MG63 (cell line): ENCODE measurements around the gene MCU. TPM values are rescaled to one million over a fixed set of nuclear protein-coding genes. Genes with fewer than 3 reads are reported as not detected.
"Not testable (repeated sequence)": the region's sequence is repeated elsewhere in the genome, so short reads cannot be mapped to it uniquely, and the experiment has no call there.

ENCODE experiments used
- DNase-seq: peaks from one replicate; pipeline ENCODE4 v3.0.0-alpha.2; 2020
- H3K27me3 ChIP-seq: fragments of 250-450 bp; sonication (Bioruptor Pico); 2 replicates; pipeline ENCODE4 v1.5.1; 2020; ENCODE audit warnings: mild to moderate bottlenecking, moderate library complexity
- H3K36me3 ChIP-seq: fragments of 250-450 bp; sonication (Bioruptor Pico); 2 replicates; pipeline ENCODE4 v1.5.1; 2020; ENCODE audit warnings: mild to moderate bottlenecking, moderate library complexity
- H3K4me3 ChIP-seq: fragments of 250-450 bp; sonication (Bioruptor Pico); 2 replicates; pipeline ENCODE4 v1.5.1; 2020; ENCODE audit warnings: mild to moderate bottlenecking, moderate library complexity
- H3K9me3 ChIP-seq: fragments of 250-450 bp; sonication (Bioruptor Pico); 2 replicates; pipeline ENCODE4 v1.5.1; 2020; ENCODE audit warnings: mild to moderate bottlenecking, moderate library complexity
- total RNA-seq: library from RNA; depleted of rRNA; stranded (reverse); fragments of >200 nt; shearing (Covaris generic); gene quantifications from 2 replicates; pipeline ENCODE4 v1.2.3, GENCODE V29; 2014; ENCODE audit warnings: low replicate concordance

The MCU gene
- total RNA-seq, 1 experiment from 2014 or later = 24.5 TPM

- not testable (repeated sequence) for DNase-seq, H3K9me3 ChIP-seq, H3K27me3 ChIP-seq, H3K36me3 ChIP-seq, H3K4me3 ChIP-seq
These were observed 45.4 kb downstream of the MCU start for GRCh38 chr10:72737357-72737756.

DNA sequence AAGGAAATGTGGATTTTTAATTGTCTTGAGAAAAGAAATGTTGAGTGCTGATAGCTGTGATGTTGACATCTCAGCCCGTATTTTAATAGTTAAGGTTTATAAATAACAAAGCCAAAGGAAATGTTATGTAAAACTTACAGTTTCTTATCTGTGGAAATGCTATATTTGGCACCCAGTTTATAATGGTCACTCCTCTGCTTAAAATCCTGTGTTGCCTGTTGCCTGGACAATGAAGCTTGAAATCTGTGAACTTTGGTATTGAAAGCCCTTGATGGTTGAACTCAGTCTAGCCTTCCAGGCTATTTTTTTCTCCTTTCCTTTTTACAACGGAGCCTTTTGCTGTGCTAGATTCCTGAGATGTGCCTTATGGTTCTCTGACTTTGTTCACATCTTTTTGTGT, 46.5 kb downstream of the MCU start:
- H3K27me3 ChIP-seq = no peaks in the 10 kb centered on the region
- no peak overlapping the region for H3K4me3 ChIP-seq
- no peaks in the 10 kb centered on the region for H3K9me3 ChIP-seq
- no peaks in the 10 kb centered on the region for H3K36me3 ChIP-seq
- no peak for DNase-seq

GRCh38 chr10:72740528-72740927, 48.6 kb downstream of the MCU start:
- Histone ChIP-seq H3K27me3 (no peaks in the 10 kb centered on the region), H3K9me3 (no peaks in the 10 kb centered on the region), H3K36me3 (no peaks in the 10 kb centered on the region), H3K4me3 (no peak overlapping the region)
- DNase-seq = peak; percentile 55

- Histone ChIP-seq H3K36me3 (no peaks in the 10 kb centered on the region), H3K4me3 (no peak overlapping the region), H3K9me3 (no peaks in the 10 kb centered on the region), H3K27me3 (no peaks in the 10 kb centered on the region)
- DNase-seq = no peak
These were observed 50.1 kb downstream of the MCU start for GRCh38 chr10:72742092-72742491.

GRCh38 chr10:72742797-72743196, 50.9 kb downstream of the MCU start:
- Histone ChIP-seq H3K27me3 (no peaks in the 10 kb centered on the region), H3K9me3 (no peaks in the 10 kb centered on the region), H3K36me3 (no peaks in the 10 kb centered on the region), H3K4me3 (no peak overlapping the region)
- no peak for DNase-seq

DNA sequence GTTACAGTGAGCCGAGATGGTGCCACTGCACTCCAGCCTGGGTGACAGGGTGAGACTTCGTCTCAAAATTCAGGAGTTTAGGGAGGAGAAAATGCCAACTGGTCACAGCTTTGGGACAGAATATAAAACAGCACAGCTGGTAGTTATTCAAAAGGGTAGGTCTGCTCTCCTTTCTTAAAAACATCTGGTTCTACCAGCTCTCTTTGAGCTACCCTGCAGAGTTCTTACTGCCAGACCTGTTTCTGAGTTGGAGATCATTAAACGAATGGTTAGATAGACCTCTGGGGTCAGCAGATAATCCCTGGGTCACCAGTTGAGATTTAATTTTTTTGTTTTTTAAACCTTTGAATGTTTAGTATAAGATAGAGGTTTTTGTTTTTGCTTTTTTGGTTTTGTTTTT, 52.6 kb downstream of the MCU start:
- DNase-seq = no peak
- no peaks in the 10 kb centered on the region for H3K27me3 ChIP-seq
- H3K4me3 ChIP-seq = no peak overlapping the region
- no peaks in the 10 kb centered on the region for H3K9me3 ChIP-seq
- no peaks in the 10 kb centered on the region for H3K36me3 ChIP-seq

DNA sequence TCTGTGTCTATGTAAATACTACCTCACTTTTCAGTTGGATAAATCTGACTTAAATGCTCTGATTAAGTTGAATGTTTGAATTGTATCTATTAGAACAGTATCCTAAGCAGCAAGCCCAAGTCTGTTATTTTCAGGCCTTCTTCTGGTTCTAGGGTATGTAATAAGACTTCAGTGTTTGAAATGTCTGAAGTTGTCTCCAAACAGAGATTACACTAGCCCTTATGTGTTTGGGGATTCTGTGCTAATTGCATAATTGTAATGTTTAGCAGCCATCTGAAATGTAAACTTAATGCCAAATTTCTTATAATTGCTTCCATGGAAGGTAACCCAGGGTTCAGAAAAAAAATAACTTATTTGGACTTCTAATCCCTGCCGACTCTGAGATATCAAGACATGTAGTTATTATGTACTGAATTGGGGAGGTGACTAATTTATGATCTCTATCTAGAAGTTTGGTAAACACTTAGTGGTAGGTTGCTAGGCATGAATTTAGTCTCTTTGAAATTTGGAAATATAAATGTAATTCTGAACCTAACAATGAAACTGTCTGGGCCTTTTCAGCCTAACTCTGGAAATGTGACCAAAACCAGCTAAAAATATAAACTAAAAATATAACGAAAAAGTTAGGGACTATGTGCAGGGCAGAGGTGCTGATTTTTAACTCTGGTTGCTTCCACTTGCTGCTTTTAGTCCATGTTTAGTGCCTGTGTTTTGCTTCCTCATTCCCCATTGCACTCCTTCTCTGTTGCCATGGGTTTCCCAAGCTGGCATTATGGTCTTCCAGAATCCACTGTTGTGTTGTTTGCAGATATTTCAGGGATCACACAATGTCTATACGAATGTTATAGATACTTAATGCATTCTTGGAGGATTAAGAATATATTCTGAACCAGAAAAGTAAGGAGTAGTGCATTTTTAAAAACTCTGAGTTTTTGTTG, 54.8 kb downstream of the MCU start:
- DNase-seq = no peak
- Histone ChIP-seq H3K27me3 (no peaks in the 10 kb centered on the region), H3K9me3 (no peaks in the 10 kb centered on the region), H3K4me3 (no peak overlapping the region), H3K36me3 (no peaks in the 10 kb centered on the region)

DNA sequence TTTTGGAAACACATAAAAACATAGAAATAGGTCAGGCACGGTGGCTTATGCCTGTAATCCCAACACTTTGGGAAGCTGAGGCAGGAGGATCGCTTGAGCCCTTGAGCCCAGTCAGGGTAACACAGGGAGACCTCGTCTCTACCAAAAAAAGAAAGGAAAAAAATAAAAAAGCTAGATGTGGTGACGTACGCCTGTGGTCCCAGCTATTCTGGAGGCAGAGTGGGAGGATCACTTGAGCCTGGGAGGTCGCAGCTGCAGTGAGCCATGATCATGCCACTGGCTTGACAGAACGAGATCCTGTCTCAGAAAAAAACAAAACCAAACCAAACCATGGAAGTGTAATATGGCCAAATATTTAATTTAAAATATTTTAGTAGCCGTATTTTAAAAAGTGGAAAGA, 55.6 kb downstream of the MCU start:
- DNase-seq = no peak
- H3K36me3 ChIP-seq = no peaks in the 10 kb centered on the region
- no peaks in the 10 kb centered on the region for H3K9me3 ChIP-seq
- H3K4me3 ChIP-seq = no peak overlapping the region
- H3K27me3 ChIP-seq = no peaks in the 10 kb centered on the region

DNA sequence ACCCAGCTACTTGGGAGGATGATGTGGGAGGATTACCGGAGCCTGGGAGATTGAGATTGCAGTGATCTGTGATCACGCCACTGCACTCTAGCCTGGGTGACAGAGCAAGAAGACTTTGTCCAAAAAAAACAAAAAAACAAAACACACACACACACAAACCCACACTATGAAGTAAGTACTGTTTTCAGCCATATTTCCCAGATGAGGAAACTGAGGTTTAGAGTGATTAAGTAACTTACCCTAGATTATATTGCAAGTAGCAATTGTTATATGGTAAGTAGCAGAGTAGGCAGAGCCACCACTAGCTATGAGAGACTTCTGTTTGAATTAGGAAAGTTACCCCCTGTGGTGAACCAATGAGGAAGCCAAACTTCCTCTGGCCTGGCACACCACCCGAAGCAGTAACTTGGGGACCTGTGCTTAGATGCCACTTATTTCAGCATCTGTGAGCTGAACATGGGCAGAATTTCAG, 61.9 kb downstream of the MCU start:
- Histone ChIP-seq H3K36me3 (no peaks in the 10 kb centered on the region), H3K27me3 (no peaks in the 10 kb centered on the region), H3K9me3 (no peaks in the 10 kb centered on the region), H3K4me3 (no peak overlapping the region)
- no peak for DNase-seq

DNA sequence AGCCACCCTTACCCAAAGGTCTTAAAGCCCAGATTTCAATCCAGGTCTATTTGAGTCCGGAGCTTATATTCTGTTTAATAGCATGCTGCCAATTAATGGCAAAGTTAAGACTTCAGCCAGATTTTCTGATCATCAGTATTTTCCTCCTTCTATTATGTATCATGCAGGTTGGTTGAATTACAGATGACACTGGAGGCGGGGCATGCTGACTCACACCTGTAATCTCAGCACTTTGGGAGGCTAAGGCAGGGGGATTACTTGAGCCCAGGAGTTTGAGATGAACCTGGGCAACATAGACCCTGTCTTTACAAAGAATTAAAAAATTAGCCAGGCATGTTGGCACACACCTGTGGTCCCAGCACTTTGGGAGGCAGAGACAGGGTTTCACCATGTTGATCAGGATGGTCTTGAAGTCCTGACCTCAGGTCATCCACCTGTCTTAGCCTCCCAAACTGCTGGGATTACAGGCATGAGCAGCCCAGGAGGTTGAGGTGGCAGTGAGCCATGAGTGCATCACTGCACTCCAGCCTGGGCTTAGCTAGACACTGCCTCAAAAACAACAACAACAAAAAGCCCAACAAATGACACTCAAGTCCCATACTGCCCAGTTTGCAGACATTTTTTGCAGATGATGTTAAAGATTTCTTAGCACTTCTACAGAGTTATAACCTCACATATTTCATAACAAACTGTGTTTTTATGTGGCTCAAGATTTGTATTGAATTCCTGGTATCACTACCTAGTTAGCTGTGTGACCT, 62.5 kb downstream of the MCU start:
- H3K36me3 ChIP-seq = no peaks in the 10 kb centered on the region
- no peak overlapping the region for H3K4me3 ChIP-seq
- DNase-seq = no peak
- no peaks in the 10 kb centered on the region for H3K27me3 ChIP-seq
- no peaks in the 10 kb centered on the region for H3K9me3 ChIP-seq

DNA sequence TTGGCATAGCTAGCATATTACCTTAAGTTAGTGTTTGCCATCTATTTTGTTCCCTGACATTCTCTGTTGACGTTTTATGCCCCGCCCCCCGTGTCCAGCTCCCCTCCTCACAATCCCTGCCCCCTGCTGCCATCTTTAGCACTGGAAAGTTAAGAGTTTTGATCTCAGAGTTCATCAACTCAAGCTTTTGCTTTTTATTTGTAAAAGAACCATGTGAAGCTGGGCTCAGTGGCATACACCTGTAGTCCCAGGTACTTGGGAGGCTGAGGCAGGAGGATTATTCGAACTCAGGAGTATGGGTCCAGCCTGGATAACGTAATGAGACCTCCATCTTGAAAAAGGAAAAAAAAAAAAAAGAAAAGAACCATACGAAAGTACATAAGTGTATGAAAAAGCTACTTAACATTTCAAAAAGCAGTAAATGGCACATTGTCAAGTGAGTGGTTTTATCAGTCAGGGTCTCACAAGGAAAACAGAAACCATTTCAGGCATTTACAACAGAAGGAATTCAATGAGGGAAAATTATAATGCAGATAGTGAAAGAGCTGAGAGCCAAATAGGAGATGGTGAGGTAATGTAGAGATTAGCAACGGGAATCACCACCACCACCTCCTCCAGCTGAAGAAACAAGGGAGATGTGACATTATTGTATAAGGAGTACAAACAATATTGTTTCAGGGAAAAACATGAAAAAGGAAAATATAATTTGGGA, 64.9 kb downstream of the MCU start:
- no peak for DNase-seq
- H3K9me3 ChIP-seq = no peaks in the 10 kb centered on the region
- H3K4me3 ChIP-seq = no peak overlapping the region
- H3K27me3 ChIP-seq = no peaks in the 10 kb centered on the region
- H3K36me3 ChIP-seq = no peaks in the 10 kb centered on the region

DNA sequence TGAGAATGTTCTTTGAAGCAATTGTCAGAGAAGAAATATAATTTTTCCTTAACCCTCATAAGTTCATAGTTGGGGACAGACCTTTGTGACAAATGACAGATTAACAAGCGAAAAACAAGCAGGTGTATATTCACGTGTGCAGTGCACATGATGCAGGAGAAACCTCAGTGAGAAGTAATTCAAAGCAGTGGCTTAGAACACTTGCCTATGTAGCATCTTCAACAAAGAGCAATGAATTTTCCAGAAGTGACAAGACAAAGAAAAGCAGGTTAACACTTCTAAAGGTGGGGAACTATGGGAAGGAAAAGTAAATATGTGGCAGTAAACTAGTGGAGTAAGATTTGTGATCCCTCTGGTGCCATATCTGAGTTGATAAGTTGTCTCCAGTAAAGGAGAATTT, 65.8 kb downstream of the MCU start:
- Histone ChIP-seq H3K4me3 (no peak overlapping the region), H3K36me3 (no peaks in the 10 kb centered on the region), H3K9me3 (no peaks in the 10 kb centered on the region), H3K27me3 (no peaks in the 10 kb centered on the region)
- no peak for DNase-seq

DNA sequence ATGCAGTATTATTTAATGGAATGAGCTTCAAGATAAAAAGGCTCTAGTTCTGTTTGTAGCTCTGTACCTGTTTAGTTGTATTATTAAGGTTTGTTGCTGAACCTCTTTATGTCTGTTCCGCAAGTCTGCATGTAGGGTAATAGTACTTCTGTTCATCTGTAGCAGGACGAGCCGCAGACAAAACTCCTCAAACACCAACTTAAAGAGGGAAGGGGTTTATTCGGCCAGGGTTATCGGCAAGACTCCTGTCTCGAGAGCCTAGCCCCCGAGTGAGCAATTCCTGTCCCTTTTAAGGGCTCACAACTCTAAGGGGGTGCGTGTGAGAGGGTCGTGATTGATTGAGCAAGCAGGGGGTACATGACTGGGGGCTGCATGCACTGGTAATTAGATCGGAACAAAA, 67.0 kb downstream of the MCU start:
- H3K36me3 ChIP-seq, H3K9me3 ChIP-seq, H3K4me3 ChIP-seq, DNase-seq, H3K27me3 ChIP-seq: not testable (repeated sequence)

GRCh38 chr10:72759584-72759983, 67.6 kb downstream of the MCU start:
- Histone ChIP-seq H3K36me3 (no peaks in the 10 kb centered on the region), H3K9me3 (no peaks in the 10 kb centered on the region), H3K4me3 (no peak overlapping the region), H3K27me3 (no peaks in the 10 kb centered on the region)
- no peak for DNase-seq

DNA sequence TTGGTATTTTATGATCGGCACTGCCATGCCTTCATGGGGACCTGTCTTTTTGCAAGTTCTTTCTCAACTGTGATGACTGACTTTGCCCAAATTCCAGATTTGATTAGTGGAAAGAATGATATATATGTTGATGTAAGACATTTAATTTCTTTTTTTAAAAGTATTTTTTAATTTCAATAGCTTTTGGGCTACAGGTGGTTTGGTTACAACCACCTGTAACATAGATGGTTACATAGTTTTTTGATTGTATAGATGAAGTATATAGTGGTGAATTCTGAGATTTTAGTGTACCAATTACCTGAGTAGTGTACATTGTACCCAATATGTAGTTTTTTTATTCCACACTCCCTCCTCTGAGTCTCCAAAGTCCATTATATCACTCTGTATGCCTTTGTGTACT, 69.6 kb downstream of the MCU start:
- Histone ChIP-seq H3K27me3 (no peaks in the 10 kb centered on the region), H3K4me3 (no peak overlapping the region), H3K9me3 (no peaks in the 10 kb centered on the region; the same call in 1 of the 2 replicates), H3K36me3 (no peaks in the 10 kb centered on the region)
- DNase-seq = no peak

GRCh38 chr10:72762042-72762441, 70.1 kb downstream of the MCU start:
- Histone ChIP-seq H3K36me3 (no peaks in the 10 kb centered on the region), H3K27me3 (no peaks in the 10 kb centered on the region), H3K9me3 (no peaks in the 10 kb centered on the region; the same call in 1 of the 2 replicates), H3K4me3 (no peak overlapping the region)
- no peak for DNase-seq

GRCh38 chr10:72763201-72763600, 71.3 kb downstream of the MCU start:
- no peak for DNase-seq
- Histone ChIP-seq H3K27me3 (no peaks in the 10 kb centered on the region), H3K9me3 (no peaks in the 10 kb centered on the region; the same call in 1 of the 2 replicates), H3K4me3 (no peak overlapping the region), H3K36me3 (no peaks in the 10 kb centered on the region)
